ENCODE measurements around the gene MRPL1.

DNA sequence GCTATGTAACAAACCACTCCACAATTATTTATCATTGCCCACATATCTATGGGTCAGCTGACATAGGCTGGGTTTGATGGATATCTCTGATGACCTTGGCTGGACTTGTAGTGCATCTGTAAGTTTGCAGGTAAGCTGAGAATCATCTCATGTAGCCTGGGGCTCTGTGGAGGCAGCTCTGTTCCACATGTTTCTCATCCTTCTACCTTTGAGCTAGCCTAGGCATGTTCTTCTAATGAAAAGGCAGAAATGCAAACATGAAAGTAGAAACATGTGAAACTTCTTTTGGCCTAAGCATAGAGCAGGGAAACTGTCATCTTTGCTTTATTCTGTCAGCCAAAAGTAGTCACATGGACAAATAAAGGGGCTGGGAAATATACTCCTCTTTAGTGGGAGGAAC lies 18.2 kb downstream of the MRPL1 start:
- TF ChIP-seq, protein P1, sequence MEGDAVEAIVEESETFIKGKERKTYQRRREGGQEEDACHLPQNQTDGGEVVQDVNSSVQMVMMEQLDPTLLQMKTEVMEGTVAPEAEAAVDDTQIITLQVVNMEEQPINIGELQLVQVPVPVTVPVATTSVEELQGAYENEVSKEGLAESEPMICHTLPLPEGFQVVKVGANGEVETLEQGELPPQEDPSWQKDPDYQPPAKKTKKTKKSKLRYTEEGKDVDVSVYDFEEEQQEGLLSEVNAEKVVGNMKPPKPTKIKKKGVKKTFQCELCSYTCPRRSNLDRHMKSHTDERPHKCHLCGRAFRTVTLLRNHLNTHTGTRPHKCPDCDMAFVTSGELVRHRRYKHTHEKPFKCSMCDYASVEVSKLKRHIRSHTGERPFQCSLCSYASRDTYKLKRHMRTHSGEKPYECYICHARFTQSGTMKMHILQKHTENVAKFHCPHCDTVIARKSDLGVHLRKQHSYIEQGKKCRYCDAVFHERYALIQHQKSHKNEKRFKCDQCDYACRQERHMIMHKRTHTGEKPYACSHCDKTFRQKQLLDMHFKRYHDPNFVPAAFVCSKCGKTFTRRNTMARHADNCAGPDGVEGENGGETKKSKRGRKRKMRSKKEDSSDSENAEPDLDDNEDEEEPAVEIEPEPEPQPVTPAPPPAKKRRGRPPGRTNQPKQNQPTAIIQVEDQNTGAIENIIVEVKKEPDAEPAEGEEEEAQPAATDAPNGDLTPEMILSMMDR (IDR thresholded peaks at IDR 0.05) = no peak
- TF ChIP-seq POLR2A (IDR thresholded peaks at IDR 0.05) = no peak

Data from gastroesophageal sphincter (tissue), 3 donors.